Stimulated activated CD8-positive, alpha-beta memory T cell treated with anti-CD3 and anti-CD28 coated beads, Interleukin-12 subunit alpha, Interleukin-12 subunit beta, amount 100 ng/mL, for 1 hour (primary cell): ENCODE data around the gene FXN.
"Not testable (repeated sequence)": the region's sequence is repeated elsewhere in the genome, so short reads cannot be mapped to it uniquely, and the experiment has no call there.

ENCODE experiments used
- DNase-seq: peaks from one replicate; pipeline ENCODE4 v3.0.0-alpha.2; 2020; ENCODE audit warnings: low read depth

FXN gene

DNA sequence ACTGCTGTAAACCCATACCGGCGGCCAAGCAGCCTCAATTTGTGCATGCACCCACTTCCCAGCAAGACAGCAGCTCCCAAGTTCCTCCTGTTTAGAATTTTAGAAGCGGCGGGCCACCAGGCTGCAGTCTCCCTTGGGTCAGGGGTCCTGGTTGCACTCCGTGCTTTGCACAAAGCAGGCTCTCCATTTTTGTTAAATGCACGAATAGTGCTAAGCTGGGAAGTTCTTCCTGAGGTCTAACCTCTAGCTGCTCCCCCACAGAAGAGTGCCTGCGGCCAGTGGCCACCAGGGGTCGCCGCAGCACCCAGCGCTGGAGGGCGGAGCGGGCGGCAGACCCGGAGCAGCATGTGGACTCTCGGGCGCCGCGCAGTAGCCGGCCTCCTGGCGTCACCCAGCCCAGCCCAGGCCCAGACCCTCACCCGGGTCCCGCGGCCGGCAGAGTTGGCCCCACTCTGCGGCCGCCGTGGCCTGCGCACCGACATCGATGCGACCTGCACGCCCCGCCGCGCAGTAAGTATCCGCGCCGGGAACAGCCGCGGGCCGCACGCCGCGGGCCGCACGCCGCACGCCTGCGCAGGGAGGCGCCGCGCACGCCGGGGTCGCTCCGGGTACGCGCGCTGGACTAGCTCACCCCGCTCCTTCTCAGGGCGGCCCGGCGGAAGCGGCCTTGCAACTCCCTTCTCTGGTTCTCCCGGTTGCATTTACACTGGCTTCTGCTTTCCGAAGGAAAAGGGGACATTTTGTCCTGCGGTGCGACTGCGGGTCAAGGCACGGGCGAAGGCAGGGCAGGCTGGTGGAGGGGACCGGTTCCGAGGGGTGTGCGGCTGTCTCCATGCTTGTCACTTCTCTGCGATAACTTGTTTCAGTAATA is at the start of gene FXN:
Gene FXN (plus strand): TSS at position 315 of the 871 bp plus-strand sequence. CDS start 31 bp downstream, at position 346.
- peak; percentile 67 for DNase-seq

DNA sequence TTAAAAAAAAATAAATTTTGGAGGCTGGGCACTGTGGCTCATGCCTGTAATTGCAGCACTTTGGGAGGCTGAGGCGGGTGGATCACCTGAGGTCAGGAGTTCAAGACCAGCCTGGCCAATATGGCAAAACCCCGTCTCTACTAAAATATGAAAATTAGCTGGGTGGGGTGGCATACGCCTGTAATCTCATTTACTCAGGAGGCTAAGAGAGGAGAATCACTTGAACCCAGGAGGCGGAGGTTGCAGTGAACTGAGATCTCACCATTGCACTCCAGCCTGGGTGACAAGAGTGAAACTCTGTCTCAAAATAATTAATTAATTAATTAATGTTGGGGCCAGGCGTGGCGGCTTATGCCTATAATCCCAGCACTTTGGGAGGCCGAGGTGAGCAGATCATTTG is 48.6 kb upstream of the FXN start:
- not testable (repeated sequence) for DNase-seq

DNA sequence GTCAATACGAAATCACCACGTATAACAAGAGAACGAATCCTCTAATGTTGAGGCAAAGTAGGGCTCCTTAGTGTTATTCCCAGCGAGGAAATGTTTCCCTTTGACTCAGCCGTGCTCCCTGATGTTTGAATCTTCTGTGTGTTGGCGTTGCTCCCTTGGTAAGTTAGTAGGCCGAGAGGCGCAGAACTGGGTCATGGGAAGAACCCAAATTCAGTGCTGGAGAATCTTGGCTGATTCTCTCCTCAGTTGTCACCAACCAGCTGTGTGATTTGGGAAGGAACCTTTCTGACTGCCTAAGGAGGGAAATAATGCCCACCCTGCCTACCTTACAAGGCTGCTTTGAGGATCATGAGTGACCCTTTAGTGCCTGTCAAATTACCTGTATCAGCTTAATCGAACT is 44.1 kb upstream of the FXN start:
- DNase-seq = no peak

DNA sequence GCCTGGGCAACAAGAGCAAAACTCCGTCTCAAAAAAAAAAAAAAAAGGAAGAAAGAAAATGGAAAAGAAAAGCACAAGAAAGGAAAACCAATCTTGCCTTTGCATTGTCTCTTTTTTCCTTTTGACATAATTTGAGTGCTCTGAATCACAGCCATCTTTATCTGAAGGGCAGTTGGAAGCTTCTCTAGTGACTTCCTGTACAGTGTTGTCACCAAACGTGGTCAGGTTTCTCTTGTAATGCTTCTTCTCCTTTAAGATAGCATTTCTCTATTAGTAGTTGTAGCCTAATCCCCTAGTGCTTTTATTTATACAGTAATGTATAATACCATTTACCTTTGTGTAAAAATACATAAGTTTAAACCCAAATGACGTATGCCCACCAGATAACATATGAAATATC is 39.8 kb upstream of the FXN start:
- DNase-seq = no peak

DNA sequence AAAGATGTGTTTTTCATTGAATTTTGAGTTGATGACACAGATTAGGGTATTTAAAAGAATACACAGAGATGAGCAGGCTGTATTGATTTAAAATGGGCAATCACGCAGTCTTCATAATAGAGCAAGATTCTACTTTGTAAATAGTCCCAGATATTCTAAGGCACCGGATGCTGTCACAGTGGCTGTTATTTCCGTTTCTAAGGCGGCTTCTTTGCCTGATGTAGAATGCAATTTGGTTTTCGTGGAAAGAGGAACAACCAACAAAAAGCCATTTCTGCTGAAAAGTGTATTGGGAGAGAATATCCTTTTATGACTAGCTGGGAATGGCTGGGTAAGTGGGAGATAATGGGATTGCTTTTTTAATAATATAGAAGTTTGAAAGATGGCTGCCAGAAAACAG is 39.1 kb upstream of the FXN start:
- DNase-seq = no peak

DNA sequence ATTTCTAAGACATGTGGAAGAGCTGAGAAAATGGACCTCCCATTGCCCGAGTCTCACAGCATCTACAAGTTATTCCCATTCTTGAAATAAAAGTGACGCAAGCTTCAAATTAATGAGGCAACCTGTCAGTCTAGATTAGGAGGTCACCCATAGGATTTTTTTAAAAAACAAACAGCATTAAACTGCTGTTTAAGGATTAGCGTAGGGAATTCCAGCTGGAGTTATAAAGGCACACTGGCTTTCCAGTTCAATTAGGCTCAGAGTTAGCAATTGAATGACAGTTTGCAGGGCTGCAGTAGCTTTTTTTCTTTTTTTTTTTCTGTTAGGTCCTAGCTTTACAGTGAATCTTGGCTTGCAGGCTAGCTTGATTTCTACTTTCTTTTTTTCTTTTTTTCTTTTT is 37.9 kb upstream of the FXN start:
- no peak for DNase-seq

DNA sequence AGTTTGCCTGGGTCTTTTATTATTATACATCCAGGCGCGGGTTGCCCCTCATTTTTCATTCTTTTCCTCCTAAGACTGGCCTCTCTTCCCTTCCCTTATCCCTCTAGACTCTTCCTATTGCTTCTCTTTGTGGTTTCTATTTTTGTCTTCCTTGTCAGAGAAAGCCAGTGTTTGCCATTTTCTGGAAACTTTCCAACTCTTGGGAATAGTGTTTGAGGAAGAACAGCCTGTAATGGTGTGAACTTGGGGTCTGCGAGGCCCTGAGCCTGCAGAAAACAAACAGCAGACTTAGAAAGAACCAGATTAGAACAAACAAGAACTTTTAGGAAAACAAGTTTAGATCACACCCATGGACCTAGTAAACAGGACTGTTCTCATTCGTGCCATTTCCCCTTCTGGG is 37.2 kb upstream of the FXN start:
- no peak for DNase-seq

DNA sequence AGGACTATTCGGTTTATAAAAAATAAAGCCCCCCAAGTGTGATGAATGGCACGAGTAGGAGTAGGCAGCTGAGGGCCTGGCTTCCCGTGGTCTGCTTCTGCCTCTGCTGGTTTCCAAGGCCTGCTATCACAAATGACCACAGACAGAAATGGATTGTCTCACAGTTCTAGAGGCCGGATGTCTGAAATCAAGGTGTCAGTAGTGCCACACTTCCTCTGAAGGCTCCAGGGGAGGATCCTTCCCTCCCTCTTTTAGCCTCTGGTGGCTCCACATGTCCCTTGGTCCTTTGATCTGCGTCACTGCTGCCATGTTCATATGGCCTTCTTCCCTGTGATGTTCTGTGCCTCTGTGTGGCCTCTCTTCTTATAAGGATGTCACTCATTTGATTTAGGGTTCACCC is 36.7 kb upstream of the FXN start:
- no peak for DNase-seq

DNA sequence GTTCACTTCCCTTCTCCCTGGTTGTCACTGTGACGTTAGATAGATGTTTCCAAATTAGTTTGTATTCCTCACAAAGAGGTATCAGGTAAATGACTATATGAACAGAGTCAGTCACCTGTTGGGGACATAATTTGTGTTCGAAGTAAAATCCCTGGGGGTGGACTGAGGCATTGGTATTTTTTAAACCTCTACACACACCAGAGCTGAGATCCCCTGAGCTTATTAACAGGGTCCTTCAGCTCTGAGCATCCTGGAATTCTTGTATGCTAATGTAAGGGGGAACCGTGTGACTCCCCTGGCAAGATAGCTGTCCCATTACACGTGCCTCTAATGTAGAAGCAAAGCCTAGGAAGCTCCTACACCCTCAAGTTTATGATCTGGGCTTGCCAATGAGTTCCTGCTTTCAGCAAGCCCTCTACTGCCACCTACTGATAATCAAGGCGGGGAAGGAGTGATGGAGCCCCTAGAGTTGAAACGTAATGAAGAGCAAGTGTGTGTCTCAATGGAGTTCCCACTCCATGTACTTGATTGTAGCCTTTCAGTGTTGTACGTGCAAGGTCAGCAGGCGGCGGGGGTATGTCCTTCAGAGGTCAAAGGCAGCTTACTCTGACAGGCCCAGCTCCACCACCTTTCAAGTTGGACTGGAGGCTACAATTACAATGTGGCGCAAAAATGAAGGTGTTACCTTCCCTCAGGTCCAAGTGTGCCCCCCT is 36.0 kb upstream of the FXN start:
- DNase-seq = peak; percentile 45

DNA sequence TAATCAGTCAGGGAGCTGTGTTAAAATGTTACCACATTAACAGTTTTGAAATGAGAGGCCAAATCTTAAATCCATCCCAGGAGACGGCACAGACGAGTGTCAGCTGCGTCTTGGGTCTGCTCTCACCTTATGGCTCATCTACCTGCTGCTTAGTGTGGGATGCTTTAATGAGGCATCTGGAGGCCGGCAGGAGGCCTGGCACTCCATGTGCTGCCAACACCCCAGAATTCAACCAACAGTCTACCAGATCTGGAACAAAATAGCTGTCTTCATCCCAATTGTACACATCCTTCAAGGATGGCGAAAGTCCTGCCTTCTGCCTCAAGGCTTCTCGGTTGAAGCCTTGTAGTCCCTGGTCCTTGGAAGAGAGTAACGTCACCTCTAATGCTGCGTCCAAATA is 33.6 kb upstream of the FXN start:
- DNase-seq = no peak

DNA sequence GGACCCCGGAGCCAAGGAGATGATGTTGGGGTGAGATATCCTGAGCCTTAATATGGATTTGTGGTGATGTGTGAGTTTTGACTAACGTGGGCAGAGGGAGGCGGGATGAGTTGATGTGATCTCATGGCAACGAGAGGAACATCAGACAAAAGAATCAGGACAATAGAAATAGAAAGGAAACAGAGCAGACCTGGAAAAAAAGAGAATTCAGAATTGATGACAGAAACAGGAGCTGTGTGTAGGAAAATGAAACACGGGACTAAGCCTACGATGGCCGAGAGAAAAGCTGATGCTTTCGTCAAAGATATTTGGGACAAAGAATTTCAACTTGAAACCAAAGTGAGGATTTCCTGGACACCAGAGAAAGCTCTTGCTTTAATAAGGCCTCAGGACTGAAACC is 32.5 kb upstream of the FXN start:
- DNase-seq = no peak

DNA sequence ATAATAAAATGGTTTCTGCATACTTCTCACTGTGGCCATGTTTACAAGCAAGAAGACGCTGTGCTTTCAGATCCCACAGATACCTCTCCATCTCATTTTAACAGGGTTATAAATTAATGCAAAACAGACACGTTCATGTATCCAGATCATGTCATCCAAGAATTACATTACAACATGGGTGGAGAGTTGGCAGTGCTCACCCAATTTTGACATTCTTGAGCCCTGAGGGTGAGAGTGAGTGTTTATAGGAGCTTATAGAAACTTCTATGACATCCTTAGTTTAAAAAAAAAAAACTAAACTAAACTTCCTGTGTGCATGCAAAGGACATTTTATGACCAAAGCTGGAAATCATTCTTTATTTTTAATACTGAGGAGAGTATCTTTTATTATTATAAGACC is 30.7 kb upstream of the FXN start:
- DNase-seq = no peak

DNA sequence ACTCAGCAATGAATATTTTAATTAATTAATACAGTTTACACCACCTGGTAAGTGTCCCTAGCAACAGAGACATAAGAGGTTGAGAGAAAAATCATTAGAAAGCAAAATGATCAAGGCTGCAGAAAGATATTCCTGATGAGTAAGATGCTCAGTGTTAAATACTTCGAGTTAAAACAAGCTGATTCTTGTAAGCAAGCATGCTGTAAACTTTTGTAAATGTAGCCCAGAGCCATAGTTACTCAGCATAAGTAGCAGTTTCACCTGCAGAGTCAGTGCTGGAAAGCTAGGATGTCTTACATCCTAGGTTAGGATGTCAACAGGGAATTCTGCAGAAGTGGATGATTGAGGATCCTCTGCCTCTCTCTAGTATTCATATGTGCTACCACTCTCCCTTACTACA is 25.8 kb upstream of the FXN start:
- no peak for DNase-seq

DNA sequence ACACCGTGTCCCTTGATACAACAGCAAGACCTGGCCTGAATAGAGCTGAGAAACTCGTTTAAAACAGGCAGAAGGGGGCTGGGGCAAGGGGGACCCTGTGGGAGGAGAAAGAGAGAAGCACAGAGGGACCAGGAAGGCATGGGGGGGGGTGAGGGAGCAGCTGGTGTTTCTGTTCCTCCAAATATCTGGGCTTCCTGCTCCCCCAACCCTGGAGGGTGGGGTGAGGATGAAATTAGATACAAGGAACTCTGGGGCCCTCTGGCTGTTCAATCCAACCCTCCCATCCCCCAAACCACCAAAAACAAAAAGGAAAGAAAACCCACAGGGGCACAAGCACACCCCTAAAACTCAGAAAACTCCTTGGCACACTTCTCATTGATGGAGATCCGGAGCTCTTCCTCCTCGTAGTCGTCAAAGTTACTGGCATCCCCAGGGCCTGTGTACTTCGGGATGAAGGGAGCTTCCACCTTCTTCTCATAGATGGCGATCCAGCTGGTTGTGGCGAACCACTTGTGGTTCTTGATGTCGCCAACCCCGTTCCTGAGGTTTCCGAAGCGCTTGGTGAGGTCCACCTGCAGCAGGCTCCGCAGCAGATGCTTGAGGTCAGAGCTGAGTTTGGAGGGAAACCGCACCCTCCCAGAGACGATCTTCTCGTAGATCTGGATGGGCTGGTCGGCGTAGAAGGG is 22.7 kb upstream of the FXN start:
- DNase-seq = no peak

DNA sequence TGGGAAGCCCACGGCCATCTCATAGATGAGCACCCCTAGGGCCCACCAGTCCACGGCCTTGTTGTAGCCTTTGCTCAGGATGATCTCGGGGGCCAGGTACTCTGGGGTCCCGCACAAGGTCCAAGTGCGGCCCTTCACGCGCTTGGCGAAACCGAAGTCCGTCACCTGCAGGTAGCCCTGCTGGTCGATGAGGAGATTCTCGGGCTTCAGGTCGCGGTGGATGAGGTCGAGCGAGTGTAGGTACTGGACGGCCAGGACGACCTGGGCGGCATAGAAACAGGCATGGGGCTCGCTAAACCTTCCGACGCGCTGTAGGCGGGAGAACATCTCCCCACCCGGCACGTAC is 22.2 kb upstream of the FXN start:
- DNase-seq = no peak

DNA sequence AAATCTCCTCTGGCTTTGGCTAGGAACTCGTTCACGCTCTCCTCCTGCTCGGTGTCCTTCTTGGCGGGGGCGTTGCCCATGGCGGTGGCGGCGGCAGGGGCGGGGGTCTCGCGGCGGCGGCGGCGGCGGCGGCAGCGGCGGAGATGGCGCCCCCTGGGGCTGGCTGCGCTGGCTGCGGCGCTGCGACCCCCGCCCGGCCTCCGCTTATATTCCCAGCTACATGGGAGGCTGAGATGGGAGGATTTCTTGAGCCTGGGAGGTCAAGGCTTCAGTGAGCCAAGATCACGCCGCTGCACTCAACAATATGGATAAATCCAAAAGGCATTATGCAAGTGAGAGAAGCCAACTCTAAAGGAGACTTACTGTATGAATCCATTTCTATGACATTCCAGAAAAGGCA is 21.5 kb upstream of the FXN start, which contains the start of gene PRKACG:
Gene PRKACG (minus strand): TSS at position 101 of the 400 bp plus-strand sequence. CDS start 21 bp downstream, at position 80.
- DNase-seq = no peak

DNA sequence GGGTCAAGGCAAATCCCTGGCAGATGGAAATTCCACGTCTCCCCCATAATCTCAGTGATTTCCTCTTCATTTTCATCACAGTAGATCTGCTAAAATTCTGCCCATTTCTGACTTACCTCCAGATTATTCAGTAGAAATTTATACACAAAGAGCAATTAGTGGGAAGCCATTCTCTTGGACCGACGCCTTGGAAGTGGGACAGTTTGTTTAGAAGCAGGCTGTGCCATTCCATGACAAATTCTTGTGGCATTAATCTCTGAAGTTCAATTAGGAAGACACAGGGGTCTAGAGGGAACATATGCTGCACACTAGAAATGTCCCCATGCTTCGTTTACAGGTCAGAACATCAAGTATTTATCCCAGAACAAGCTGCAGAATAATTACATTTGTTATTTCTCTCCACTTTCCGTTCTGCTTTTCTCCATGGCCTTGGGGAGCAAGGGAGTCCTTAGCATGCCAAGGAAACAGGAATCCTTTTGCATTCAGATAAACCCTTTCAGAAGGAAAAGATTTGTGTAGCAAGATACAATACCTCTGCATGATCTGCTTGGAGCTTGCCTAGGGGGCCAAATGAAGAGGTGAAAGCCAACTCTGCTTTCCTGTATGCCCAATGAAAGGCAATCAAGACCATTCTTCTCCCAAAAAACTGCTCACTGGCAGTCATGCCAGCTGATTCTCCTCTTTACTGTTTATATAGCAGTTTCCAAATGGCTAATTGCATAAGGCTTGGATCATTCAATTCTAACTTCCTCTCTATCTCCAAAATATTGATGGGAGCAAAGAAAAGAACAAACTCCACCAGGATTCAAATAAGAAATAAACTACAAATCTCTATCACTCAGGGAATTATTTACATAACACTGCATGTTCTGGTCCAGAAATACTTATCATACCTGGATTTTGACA is 19.1 kb upstream of the FXN start:
- no peak for DNase-seq

DNA sequence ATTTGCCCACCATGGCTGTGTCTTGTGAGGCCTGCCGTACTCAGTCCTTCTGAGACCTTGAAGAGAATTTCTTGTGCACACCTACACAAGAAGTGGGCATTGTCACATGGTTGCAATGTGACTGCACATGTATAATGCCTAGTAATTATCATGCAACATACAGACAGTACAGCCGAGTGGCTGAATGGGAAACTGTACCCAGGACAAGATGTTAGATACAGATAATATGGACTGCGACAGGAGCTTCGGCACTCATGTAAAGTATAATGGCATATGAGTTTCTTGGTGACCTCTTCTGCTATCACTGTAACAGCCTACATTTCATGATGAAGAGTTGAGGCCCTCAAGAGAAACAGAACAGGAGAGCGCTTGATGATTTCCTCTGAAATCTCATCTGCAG is 16.8 kb upstream of the FXN start:
- no peak for DNase-seq

DNA sequence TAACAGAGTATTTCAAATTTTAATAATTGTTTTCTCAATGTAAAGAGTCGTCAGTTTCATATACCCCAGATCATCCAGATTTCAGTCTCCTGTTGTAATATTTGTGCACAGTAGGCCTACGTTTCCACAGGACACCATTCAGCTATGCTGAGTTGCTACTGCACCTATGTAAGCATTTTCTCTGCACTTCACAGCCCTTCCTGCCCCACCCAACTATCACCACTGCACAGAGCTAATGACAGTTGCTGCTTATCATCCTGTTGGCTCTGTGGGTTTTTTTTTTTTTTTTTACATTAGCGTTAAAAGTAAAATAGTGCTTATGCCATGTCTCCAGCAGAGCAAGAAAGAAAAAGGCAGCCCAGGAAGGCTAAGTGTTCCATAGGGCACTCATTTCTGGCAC is 15.7 kb upstream of the FXN start:
- DNase-seq = no peak

DNA sequence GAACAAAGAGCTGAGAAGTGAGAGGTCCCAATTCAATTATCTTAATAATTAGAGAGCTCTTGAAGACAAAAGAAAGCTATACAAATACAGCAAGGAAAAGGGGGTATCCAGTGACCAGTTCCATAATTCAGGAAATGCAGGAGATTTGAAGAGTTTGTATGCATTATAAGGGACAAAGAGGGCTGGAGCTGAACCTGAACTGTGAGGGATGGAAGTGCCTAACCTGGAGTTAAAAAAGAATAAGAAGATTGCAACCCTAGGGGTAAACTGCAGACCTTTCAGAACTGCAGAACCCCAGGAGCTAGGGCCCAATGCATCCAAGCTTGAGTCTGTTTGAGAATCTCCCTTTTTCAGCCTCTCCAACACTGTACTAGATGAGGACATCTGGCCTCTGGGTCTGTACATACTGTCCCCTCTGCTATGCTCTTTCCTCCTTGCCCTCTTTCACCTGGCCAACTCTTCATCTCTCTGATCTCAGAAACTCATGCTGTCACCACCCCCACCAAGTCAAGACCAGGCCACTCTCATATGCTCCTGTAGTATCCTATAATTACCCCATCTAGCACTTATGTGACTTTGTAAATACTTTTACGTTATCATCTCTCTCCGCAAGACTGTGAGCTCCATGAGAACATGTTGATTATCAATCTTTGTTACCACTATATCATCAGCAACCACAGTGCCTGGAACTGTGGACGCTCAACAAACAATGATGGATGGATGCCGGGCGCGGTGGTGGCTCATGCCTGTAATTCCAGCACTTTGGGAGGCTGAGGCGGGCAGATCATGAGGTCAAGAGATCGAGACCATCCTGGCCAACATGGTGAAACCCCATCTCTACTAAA is 15.0 kb upstream of the FXN start:
- DNase-seq = no peak

DNA sequence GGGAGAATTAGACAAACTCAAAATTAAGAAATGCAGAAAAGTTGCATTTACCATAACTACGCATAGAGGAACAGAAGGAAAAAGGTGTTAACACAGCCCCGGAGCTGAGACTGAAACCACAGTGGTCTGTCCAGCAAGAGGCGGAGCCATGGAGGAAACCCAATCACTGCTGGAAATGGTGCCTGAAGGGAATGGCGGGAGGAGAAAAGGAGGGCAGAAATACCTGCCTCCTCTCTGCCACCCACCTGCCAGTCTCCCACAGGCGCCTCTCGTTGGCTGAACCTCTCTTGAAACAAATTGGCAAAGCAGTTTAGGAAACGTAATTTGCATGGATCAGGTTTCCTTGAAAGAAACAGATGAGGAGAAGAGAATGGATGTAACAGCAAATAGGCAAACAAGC is 11.9 kb upstream of the FXN start:
- no peak for DNase-seq
